ENCODE data around the gene SORBS2.

GRCh38 chr4:185598846-185599552 is 213.0 kb downstream of the SORBS2 start:
- TF ChIP-seq POLR2A (IDR thresholded peaks at IDR 0.05; ENCODE audit: borderline replicate concordance, extremely low read depth, insufficient read depth, insufficient read length) (no peak), POLR2AphosphoS5 (IDR thresholded peaks at IDR 0.05; ENCODE audit: low read depth, low read length) (no peak), CTCF (IDR thresholded peaks at IDR 0.05 in 2 of 3, conservative IDR thresholded peaks at IDR 0.05 in 1 of 3; ENCODE audit: borderline replicate concordance in 1 of 3, insufficient read depth in 1 of 3, low read depth in 2 of 3, low read length in 2 of 3) (no peak), ZNF274 (IDR thresholded peaks at IDR 0.05; ENCODE audit: low read depth, low read length) (no peak), ELF1 (IDR thresholded peaks at IDR 0.05; ENCODE audit: borderline replicate concordance, low read depth) (no peak), RAD21 (IDR thresholded peaks at IDR 0.05; ENCODE audit: low read depth) (no peak), MAX (IDR thresholded peaks at IDR 0.05) (no peak), TCF7L2 (IDR thresholded peaks at IDR 0.05; ENCODE audit: borderline replicate concordance, extremely low read depth, insufficient read depth, insufficient read length) (no peak), EZH2phosphoT487 (IDR thresholded peaks at IDR 0.05; ENCODE audit: borderline replicate concordance) (no peak)
